Measurements from ENCODE around the gene PHRF1. TPM values are rescaled to one million over a fixed set of nuclear protein-coding genes. Genes with fewer than 3 reads are reported as not detected.

Gene PHRF1
- total RNA-seq, 2 donors from 2014 or later = 31.3 to 39.6 TPM

DNA sequence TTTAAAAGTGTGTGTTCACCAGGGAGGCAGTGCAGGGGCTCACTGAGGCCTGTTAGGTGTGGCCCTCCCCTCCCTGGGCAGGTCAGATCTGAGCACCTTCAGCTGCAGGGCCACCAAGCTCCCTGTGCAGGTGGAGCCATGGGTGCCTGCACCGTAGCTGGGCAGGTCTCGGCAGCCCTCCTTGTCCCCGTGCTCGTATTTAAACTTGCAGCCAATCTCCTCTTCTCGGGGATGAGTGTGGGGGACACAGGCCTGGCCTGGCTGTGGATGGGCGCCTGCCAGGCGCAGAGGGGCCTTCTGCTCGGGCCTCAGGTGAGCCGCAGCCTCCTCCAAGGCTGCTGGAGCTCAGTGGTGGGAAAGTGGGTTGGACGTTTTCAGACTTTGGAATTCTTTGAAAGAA, 19.1 kb downstream of the PHRF1 start:
- DNase-seq (ENCODE audit: low spot score) (no peak), ATAC-seq (ENCODE audit: insufficient number of reproducible peaks, low FRiP score, low read depth) (no peak)
- Histone ChIP-seq H3K27me3 (replicated peaks; ENCODE audit: insufficient read depth) (no peaks in the 10 kb centered on the region), H3K4me1 (ENCODE audit: control insufficient read depth in 1 of 2, low read depth in 2 of 2) (no peaks in the 10 kb centered on the region), H3K4me3 (no peak overlapping the region), H3K36me3 (peaks cover 74% of the 10 kb centered on the region), H3K9me3 (no peaks in the 10 kb centered on the region), H3K27ac (no peak overlapping the region)
- TF ChIP-seq, protein P1, sequence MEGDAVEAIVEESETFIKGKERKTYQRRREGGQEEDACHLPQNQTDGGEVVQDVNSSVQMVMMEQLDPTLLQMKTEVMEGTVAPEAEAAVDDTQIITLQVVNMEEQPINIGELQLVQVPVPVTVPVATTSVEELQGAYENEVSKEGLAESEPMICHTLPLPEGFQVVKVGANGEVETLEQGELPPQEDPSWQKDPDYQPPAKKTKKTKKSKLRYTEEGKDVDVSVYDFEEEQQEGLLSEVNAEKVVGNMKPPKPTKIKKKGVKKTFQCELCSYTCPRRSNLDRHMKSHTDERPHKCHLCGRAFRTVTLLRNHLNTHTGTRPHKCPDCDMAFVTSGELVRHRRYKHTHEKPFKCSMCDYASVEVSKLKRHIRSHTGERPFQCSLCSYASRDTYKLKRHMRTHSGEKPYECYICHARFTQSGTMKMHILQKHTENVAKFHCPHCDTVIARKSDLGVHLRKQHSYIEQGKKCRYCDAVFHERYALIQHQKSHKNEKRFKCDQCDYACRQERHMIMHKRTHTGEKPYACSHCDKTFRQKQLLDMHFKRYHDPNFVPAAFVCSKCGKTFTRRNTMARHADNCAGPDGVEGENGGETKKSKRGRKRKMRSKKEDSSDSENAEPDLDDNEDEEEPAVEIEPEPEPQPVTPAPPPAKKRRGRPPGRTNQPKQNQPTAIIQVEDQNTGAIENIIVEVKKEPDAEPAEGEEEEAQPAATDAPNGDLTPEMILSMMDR (IDR thresholded peaks at IDR 0.05) = no peak

DNA sequence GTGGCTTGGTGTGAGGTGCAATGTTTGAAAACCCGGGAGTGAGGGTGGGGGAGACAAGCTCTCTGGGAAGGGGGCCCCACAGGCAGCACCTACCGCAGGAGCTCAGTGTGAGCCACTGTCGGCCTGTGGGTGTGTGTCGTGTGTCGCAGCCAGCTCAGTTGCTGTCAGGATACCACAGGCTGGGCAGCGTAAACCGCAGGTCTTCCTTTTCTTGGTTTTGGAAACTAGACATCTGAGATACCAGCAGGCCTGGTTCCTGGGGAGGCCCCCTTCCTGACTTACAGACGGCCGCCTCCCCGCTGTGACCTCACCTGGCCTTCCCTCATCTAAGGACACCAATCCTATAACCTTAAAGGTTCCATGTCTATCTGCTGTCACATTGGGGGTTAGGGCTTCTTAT, 20.1 kb downstream of the PHRF1 start:
- DNase-seq (ENCODE audit: low spot score) (no peak), ATAC-seq (ENCODE audit: insufficient number of reproducible peaks, low FRiP score, low read depth) (no peak)
- Histone ChIP-seq H3K36me3 (peaks cover 73% of the 10 kb centered on the region), H3K9me3 (no peaks in the 10 kb centered on the region), H3K27ac (no peak overlapping the region), H3K4me3 (no peak overlapping the region), H3K27me3 (replicated peaks; ENCODE audit: insufficient read depth) (no peaks in the 10 kb centered on the region), H3K4me1 (ENCODE audit: control insufficient read depth in 1 of 2, low read depth in 2 of 2) (no peaks in the 10 kb centered on the region)
- TF ChIP-seq, protein P1 (IDR thresholded peaks at IDR 0.05) = no peak

DNA sequence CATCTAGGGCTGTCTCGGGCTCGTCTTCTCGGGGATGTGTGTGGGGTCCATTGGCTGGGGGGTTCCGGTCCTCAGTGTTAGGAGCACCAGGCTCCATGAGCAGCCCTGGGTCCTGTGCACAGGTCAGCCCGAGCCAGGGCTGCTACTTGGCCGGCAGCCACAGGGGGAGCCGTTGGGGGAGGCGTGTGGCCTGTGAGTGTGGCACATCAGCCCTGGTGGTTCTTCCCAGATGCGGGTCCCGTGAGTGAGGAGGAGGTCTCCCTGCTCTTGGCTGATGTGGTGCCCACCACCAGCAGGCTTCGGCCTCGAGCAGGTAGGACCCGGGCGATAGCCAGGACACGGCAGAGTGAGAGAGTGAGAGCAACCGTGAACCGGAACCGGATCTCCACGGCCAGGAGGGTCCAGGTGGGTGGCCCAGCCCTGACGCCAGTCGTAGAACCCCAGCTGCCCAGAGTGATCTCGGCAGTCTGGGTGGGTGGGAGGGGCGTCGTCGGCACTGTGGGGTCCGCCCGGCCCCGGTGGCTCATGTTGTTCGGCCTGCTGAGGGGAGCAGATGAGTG, 21.0 kb downstream of the PHRF1 start:
- DNase-seq (ENCODE audit: low spot score) (no peak), ATAC-seq (ENCODE audit: insufficient number of reproducible peaks, low FRiP score, low read depth) (no peak)
- Histone ChIP-seq H3K27ac (no peak overlapping the region), H3K4me3 (no peak overlapping the region), H3K36me3 (peaks cover 76% of the 10 kb centered on the region), H3K9me3 (no peaks in the 10 kb centered on the region), H3K4me1 (ENCODE audit: control insufficient read depth in 1 of 2, low read depth in 2 of 2) (no peaks in the 10 kb centered on the region), H3K27me3 (replicated peaks; ENCODE audit: insufficient read depth) (no peaks in the 10 kb centered on the region)
- TF ChIP-seq, protein P1 (IDR thresholded peaks at IDR 0.05) = no peak

DNA sequence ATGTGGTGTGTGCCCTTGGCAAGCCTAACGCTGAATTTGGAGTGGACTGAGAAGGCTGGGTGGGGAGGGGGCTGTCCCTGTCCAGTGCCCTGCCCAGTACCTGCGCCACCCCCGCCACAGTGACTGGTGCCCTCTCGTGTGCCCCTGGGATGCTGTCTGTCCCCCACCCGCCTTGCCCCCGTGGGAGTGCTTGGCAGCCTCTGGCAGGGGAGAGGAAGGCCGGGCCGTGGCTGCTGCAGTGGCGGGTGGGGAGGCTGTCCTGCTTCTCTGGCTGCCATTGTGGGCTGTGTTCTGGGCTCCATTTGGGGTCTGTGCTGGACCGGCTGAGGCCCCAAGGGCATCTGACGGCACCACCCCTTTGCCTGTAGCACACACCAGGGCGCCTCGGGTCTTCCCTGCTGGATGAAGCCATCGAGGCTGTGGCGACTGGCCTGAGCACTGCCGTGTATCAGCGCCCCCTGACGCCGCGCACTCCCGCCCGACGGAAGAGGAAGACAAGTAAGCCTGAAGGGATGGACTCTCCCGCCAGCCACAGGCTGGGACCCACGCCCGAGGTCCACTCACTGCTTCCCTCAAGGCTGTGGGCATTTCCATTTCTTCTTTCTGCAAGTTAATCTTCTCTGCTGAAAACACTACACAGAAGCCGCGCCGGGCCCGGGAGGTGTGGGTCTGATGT, 21.9 kb downstream of the PHRF1 start:
- ATAC-seq (ENCODE audit: insufficient number of reproducible peaks, low FRiP score, low read depth) = no peak
- Histone ChIP-seq H3K27me3 (replicated peaks; ENCODE audit: insufficient read depth) (no peaks in the 10 kb centered on the region), H3K9me3 (no peaks in the 10 kb centered on the region), H3K4me1 (ENCODE audit: control insufficient read depth in 1 of 2, low read depth in 2 of 2) (no peaks in the 10 kb centered on the region), H3K4me3 (no peak overlapping the region), H3K36me3 (peaks cover 70% of the 10 kb centered on the region), H3K27ac (no peak overlapping the region)
- no peak for DNase-seq (ENCODE audit: low spot score)
- TF ChIP-seq, protein P1 (IDR thresholded peaks at IDR 0.05) = no peak

DNA sequence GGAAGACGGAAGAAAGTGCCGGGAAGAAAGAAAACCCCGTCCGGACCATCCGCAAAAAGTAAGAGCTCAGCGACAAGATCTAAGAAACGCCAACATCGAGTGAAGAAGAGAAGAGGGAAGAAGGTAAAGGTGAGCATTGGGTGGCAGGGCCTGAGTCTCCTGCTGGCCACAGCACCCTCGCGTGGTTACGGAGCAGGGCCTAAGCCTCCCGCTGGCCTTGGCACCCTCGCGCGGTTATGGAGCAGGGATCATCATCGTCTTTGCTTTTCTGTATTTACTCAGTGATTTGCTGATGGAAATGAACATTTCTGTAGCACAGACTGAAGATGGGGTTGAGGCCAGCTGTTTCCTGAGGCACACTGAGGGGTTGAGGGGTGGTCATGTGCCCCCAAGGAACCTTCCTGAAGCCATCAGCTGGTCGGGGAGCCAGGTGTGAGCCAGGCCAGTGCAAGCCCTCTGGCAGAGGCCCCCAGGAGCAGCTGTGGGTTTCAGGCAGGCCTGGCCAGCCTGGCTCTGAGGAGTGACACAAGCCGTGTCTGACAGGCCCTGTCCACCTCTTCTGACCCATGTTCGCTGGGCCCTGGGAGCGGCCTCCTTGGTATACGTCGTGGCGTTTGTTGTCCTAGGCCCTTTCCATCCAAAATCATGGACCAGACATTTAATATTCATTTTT, 25.4 kb downstream of the PHRF1 start:
- ATAC-seq (ENCODE audit: insufficient number of reproducible peaks, low FRiP score, low read depth) = no peak
- TF ChIP-seq, protein P1 (IDR thresholded peaks at IDR 0.05) = no peak
- no peaks in the 10 kb centered on the region for H3K9me3 ChIP-seq
- H3K27me3 ChIP-seq (replicated peaks; ENCODE audit: insufficient read depth) = no peaks in the 10 kb centered on the region
- DNase-seq (ENCODE audit: low spot score) = no peak
- no peak overlapping the region for H3K4me3 ChIP-seq
- H3K36me3 ChIP-seq = peaks cover 74% of the 10 kb centered on the region
- no peaks in the 10 kb centered on the region for H3K4me1 ChIP-seq (ENCODE audit: control insufficient read depth in 1 of 2, low read depth in 2 of 2)
- no peak overlapping the region for H3K27ac ChIP-seq
